Loucy (cell line): ENCODE results near the gene UNC119B.

Source experiments
- CTCF ChIP-seq: fragments of 200-600 bp; sonication (generic); conservative IDR thresholded peaks from 2 replicates; pipeline ENCODE4 v1.5.1; 2014; ENCODE audit warnings: mild to moderate bottlenecking, antibody characterized with exemption, low read length
- EZH2phosphoT487 ChIP-seq: fragments of 200-600 bp; IDR thresholded peaks from 2 replicates; pipeline ENCODE4 v1.6.1; 2018; ENCODE audit warnings: antibody characterized with exemption, mild to moderate bottlenecking, moderate library complexity, borderline replicate concordance

- TF ChIP-seq CTCF (no peak), EZH2phosphoT487 (no peak)
Measured at GRCh38 chr12:120710805-120711296, 593 bp downstream of the UNC119B start.
